Adrenal gland (tissue), 12 donors: Measurements from ENCODE around the gene CDK6. TPM values are rescaled to one million over a fixed set of nuclear protein-coding genes. Genes with fewer than 3 reads are reported as not detected.

Experiments used
- DNase-seq, 7 donors: peaks; one replicate each; pipeline ENCODE4 v3.0.0-alpha.2; 2019 to 2020
- H3K27ac ChIP-seq, 5 donors: fragments of 200-600 bp; sonication (generic) in 4 of 5; 1 replicate in 3 of 5; 2 replicates in 2 of 5; pipeline versions ENCODE4 v1.5.1 to v1.8.0; 2016 to 2020; ENCODE audit warnings: mild to moderate bottlenecking in 1 of 5
- H3K27me3 ChIP-seq: fragments of 200-600 bp; 2 replicates; pipeline ENCODE4 v1.8.0; 2021
- H3K36me3 ChIP-seq, 2 donors: fragments of 200-600 bp; replicated peaks in 1 of 2; 1 replicate in 1 of 2; 2 replicates in 1 of 2; pipeline versions ENCODE4 v1.5.1 to v1.8.0; 2018 to 2022
- H3K4me1 ChIP-seq, 2 donors: fragments of 200-600 bp; replicated peaks in 1 of 2; 1 replicate in 1 of 2; 2 replicates in 1 of 2; pipeline versions ENCODE4 v1.5.1 to v1.8.0; 2018 to 2021
- H3K4me3 ChIP-seq, 4 donors: fragments of 200-600 bp; sonication (generic) in 3 of 4; one replicate each; pipeline ENCODE4 v1.5.1; 2016 to 2018
- H3K9me3 ChIP-seq, 3 donors: fragments of 200-600 bp; sonication (generic) in 1 of 3; replicated peaks in 1 of 3; 1 replicate in 2 of 3; 2 replicates in 1 of 3; pipeline versions ENCODE4 v1.5.1 to v1.8.0; 2016 to 2021
- CTCF ChIP-seq, 6 experiments: fragments of 450-650 bp in 4 of 6; fragments of 200-600 bp in 2 of 6; sonication (generic) in 1 of 6; IDR thresholded peaks; 1 replicate in 5 of 6; 2 replicates in 1 of 6; pipeline versions ENCODE4 v1.5.1 to v1.8.0; 2016 to 2021; ENCODE audit warnings: antibody characterized with exemption in 6 of 6, mild to moderate bottlenecking in 2 of 6, moderate library complexity in 1 of 6
- POLR2A ChIP-seq, 2 donors: fragments of 450-650 bp; IDR thresholded peaks; one replicate each; pipeline ENCODE4 v1.6.1; 2017; ENCODE audit warnings: antibody characterized with exemption in 2 of 2, mild to moderate bottlenecking in 2 of 2, moderate library complexity in 1 of 2
- WGBS, 4 donors: extraction: QIAGEN DNeasy Blood & Tissue Kit in 2 of 4; methylation state at CpG; one replicate each; pipeline versions ENCODE4 v1.1.5 to v1.1.7; 2013 to 2017; 5-methylcytosine and 5-hydroxymethylcytosine counted together
- intact Hi-C, 2 donors: fragments of 100-400 bp; cut with DNase I; formaldehyde crosslinking; loops; one replicate each; pipeline versions ENCODE4 v1.14.1 to v1.15.0; 2022 to 2023
- polyA plus RNA-seq, 3 donors: library from polyadenylated mRNA; stranded (reverse); fragments of 200-250 nt in 2 of 3; fragments of 350-450 nt in 1 of 3; fragmentation: Illumina TruSeq in 1 of 3; extraction: RNeasy Lipid Tissue Mini Kit (QIAGEN cat#74804) in 1 of 3; gene quantifications; one replicate each; pipeline ENCODE4 v1.2.3, GENCODE V29; 2013 to 2014
- total RNA-seq, 9 donors: library from RNA; depleted of rRNA in 4 of 9; stranded (reverse); fragments of >200 nt in 4 of 9; fragments of 120-200 nt in 1 of 9; fragmentation: NEBNext Ultra II Directional in 1 of 9; extraction: Animal tissue kit (Norgen Biotek cat#: 25700) in 1 of 9; gene quantifications; one replicate each; pipeline versions ENCODE4 v1.1.0 to v1.2.4, GENCODE V29; 2013 to 2023
- donor health status: healthy with polysubstance abuse.
- donor health status: Bipolar disorder and iron deficiency.
- donor health status: DM: yes; HTN: yes; CAD: no.
- donor health status: DM: no; HTN: no; CAD: no.
- donor health status: DM: no; HTN: no; CAD: no.
- donor health status: DM: yes; HTN: yes; CAD: no.

Gene CDK6
- total and polyA plus RNA-seq, 12 donors, result 2.5 to 151 (median 33.4) TPM

- H3K27ac ChIP-seq, result no peak overlapping the region
- intact Hi-C loops, result no loop called here
- H3K9me3 ChIP-seq, result no peaks in the 10 kb centered on the region
- no peak for TF ChIP-seq POLR2A (IDR thresholded peaks at IDR 0.05)
- TF ChIP-seq CTCF (IDR thresholded peaks at IDR 0.05), result no peak
- H3K4me3 ChIP-seq, result no peak overlapping the region
- H3K4me1 ChIP-seq, result peaks cover 4 to 8% of the 10 kb centered on the region in 2 donors
- no peaks in the 10 kb centered on the region for H3K27me3 ChIP-seq
- no peaks in the 10 kb centered on the region for H3K36me3 ChIP-seq
- no peak for DNase-seq
- 88 to 100% (median 96%) methylated on average over 1 of the region's 1 CpG for WGBS, 4 donors
These were observed 98.7 kb downstream of the CDK6 start for GRCh38 chr7:92737706-92738105.

DNA sequence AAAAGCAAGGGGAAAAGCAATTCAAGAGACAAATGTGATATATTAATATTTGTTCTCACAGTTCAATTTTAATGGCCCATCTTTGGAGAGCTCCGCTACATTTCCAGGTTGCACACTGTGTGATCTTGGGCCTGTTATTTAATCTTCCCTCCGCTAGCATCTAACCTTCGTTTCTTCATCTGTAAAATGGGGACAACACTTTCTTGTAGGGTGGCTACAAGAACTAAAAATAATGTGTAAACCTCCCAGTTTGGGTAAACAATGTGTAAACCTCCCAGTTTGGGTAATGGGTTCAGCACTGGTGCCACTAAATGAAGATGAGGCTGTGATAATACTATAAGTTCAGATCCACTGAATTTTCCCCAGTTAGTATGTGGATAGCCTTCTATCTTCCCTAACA, 99.5 kb downstream of the CDK6 start:
- peaks cover 4 to 17% of the 10 kb centered on the region in 2 donors for H3K4me1 ChIP-seq
- TF ChIP-seq POLR2A (IDR thresholded peaks at IDR 0.05) (no peak), CTCF (IDR thresholded peaks at IDR 0.05) (no peak)
- no peak for DNase-seq
- no peak overlapping the region for H3K4me3 ChIP-seq
- H3K27me3 ChIP-seq, result no peaks in the 10 kb centered on the region
- H3K9me3 ChIP-seq, result no peaks in the 10 kb centered on the region
- intact Hi-C loops, result no loop called here
- WGBS, 4 donors, result 94 to 98% (median 96%) methylated on average over 3 of the region's 3 CpGs
- H3K27ac ChIP-seq, result no peak overlapping the region
- H3K36me3 ChIP-seq, result no peaks in the 10 kb centered on the region

DNA sequence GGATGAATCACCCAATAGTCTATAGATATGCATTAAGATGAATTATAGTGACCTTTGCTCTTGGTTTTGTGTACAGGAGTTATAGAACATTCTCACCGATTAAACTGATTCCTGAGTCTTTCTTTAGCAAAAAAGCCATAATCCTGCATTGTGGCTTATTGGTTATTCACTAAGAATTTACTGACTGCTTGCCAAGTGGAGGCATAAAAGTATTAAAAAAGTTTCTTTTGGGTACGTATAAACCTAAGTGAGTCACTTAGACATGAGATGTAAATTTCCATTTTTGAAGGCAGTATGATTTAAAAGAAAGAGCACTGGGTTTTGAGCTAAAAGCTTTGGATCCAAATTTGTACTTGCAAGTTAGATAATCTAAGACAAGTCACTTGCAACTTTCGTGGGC, 100.7 kb downstream of the CDK6 start:
- intact Hi-C loops, result no loop called here
- Histone ChIP-seq H3K27ac (no peak overlapping the region), H3K4me1 (peaks cover 0 to 20% of the 10 kb centered on the region in 2 donors), H3K9me3 (no peaks in the 10 kb centered on the region), H3K36me3 (no peaks in the 10 kb centered on the region), H3K4me3 (no peak overlapping the region), H3K27me3 (no peaks in the 10 kb centered on the region)
- TF ChIP-seq POLR2A (IDR thresholded peaks at IDR 0.05), result no peak
- TF ChIP-seq CTCF (IDR thresholded peaks at IDR 0.05), result no peak
- WGBS, 4 donors, result 68 to 74% (median 73%) methylated on average over 3 of the region's 3 CpGs
- no peak for DNase-seq

- no peak overlapping the region for H3K4me3 ChIP-seq
- H3K36me3 ChIP-seq, result no peaks in the 10 kb centered on the region
- H3K27ac ChIP-seq, result peak overlapping the region in 3 of 5 donors; percentile 42 to 59 (median 45)
- intact Hi-C loops, result no loop called here
- no peak for DNase-seq
- no peaks in the 10 kb centered on the region for H3K27me3 ChIP-seq
- 73 to 88% (median 81%) methylated on average over 4 of the region's 4 CpGs for WGBS, 4 donors
- H3K4me1 ChIP-seq, result peaks cover 0 to 19% of the 10 kb centered on the region in 2 donors
- TF ChIP-seq CTCF (IDR thresholded peaks at IDR 0.05), result no peak
- TF ChIP-seq POLR2A (IDR thresholded peaks at IDR 0.05), result no peak
- H3K9me3 ChIP-seq, result no peaks in the 10 kb centered on the region
These were observed 103.9 kb downstream of the CDK6 start for GRCh38 chr7:92732316-92733036.
